Parathyroid adenoma (tissue), 2 donors: Measurements from ENCODE around the gene OR4K13.

Experiments used
- H2AFZ ChIP-seq: fragments of 300-600 bp; sonication (generic); one replicate; pipeline ENCODE4 v1.7.0; 2017; ENCODE audit warnings: antibody characterized with exemption, mild to moderate bottlenecking
- H3K27ac ChIP-seq: fragments of 300-600 bp; sonication (generic); one replicate; pipeline ENCODE4 v1.7.0; 2017
- H3K27me3 ChIP-seq: fragments of 300-600 bp; sonication (generic); one replicate; pipeline ENCODE4 v1.7.0; 2017; ENCODE audit warnings: low read length; ENCODE audit not compliant: control insufficient read depth, insufficient read depth
- H3K36me3 ChIP-seq: fragments of 300-600 bp; sonication (generic); one replicate; pipeline ENCODE4 v1.7.0; 2017; ENCODE audit warnings: low read length; ENCODE audit not compliant: control insufficient read depth, insufficient read depth
- H3K4me1 ChIP-seq: fragments of 300-600 bp; sonication (generic); one replicate; pipeline ENCODE4 v1.7.0; 2017; ENCODE audit warnings: control low read depth
- H3K4me2 ChIP-seq: fragments of 300-600 bp; sonication (generic); one replicate; pipeline ENCODE4 v1.7.0; 2017; ENCODE audit warnings: low read length
- H3K4me3 ChIP-seq: fragments of 300-600 bp; sonication (generic); one replicate; pipeline ENCODE4 v1.7.0; 2017; ENCODE audit warnings: low read depth, low read length
- H3K79me2 ChIP-seq: fragments of 300-600 bp; sonication (generic); one replicate; pipeline ENCODE4 v1.7.0; 2017; ENCODE audit warnings: control low read depth
- H3K9ac ChIP-seq: fragments of 300-600 bp; sonication (generic); one replicate; pipeline ENCODE4 v1.7.0; 2017; ENCODE audit warnings: mild to moderate bottlenecking
- H3K9me3 ChIP-seq: fragments of 300-600 bp; sonication (generic); one replicate; pipeline ENCODE4 v1.7.0; 2017; ENCODE audit warnings: low read length; ENCODE audit not compliant: control insufficient read depth
- CTCF ChIP-seq: fragments of 300-600 bp; sonication (generic); IDR thresholded peaks from one replicate; pipeline ENCODE4 v1.7.0; 2017; ENCODE audit warnings: antibody characterized with exemption, mild to moderate bottlenecking
- donor health status: primary hyperparathyroidism.

OR4K13 gene

GRCh38 chr14:20031058-20031457 is 4.8 kb downstream of the OR4K13 start:
- H2AFZ ChIP-seq = no peak overlapping the region
- H3K27ac ChIP-seq = no peak overlapping the region
- H3K4me1 ChIP-seq = no peaks in the 10 kb centered on the region
- H3K27me3 ChIP-seq = no peaks in the 10 kb centered on the region
- H3K9ac ChIP-seq = no peak overlapping the region
- H3K4me2 ChIP-seq = no peak overlapping the region
- H3K79me2 ChIP-seq = no peaks in the 10 kb centered on the region
- H3K9me3 ChIP-seq = no peaks in the 10 kb centered on the region
- no peak overlapping the region for H3K4me3 ChIP-seq
- no peak for TF ChIP-seq CTCF
- H3K36me3 ChIP-seq = no peaks in the 10 kb centered on the region

GRCh38 chr14:20019257-20019865 is 16.5 kb downstream of the OR4K13 start, which contains the start of gene OR4K14:
OR4K14 (minus strand) TSS chr14:20019307; CDS start chr14:20015193, 4,114 bp downstream.
- no peaks in the 10 kb centered on the region for H3K4me1 ChIP-seq
- no peak within 1 kb of the TSS for H3K4me3 ChIP-seq
- H2AFZ ChIP-seq = no peak within 1 kb of the TSS
- no peaks in the 10 kb centered on the region for H3K79me2 ChIP-seq
- no peak within 1 kb of the TSS for H3K4me2 ChIP-seq
- no peak for TF ChIP-seq CTCF
- H3K27me3 ChIP-seq = no peaks in the 10 kb centered on the region
- no peak within 1 kb of the TSS for H3K27ac ChIP-seq
- no peaks in the 10 kb centered on the region for H3K9me3 ChIP-seq
- no peaks in the 10 kb centered on the region for H3K36me3 ChIP-seq
- H3K9ac ChIP-seq = no peak within 1 kb of the TSS

- TF ChIP-seq CTCF = no peak
- Histone ChIP-seq H3K4me1 (no peaks in the 10 kb centered on the region), H3K27ac (no peak overlapping the region), H3K27me3 (no peaks in the 10 kb centered on the region), H3K9me3 (no peaks in the 10 kb centered on the region), H2AFZ (no peak overlapping the region), H3K4me2 (no peak overlapping the region), H3K36me3 (no peaks in the 10 kb centered on the region), H3K4me3 (no peak overlapping the region), H3K79me2 (no peaks in the 10 kb centered on the region), H3K9ac (no peak overlapping the region)
Measured at GRCh38 chr14:20008156-20008555, 27.7 kb downstream of the OR4K13 start.

- H3K79me2 ChIP-seq = no peaks in the 10 kb centered on the region
- no peaks in the 10 kb centered on the region for H3K27me3 ChIP-seq
- H2AFZ ChIP-seq = no peak overlapping the region
- H3K36me3 ChIP-seq = no peaks in the 10 kb centered on the region
- no peak overlapping the region for H3K9ac ChIP-seq
- H3K4me1 ChIP-seq = no peaks in the 10 kb centered on the region
- no peak overlapping the region for H3K4me2 ChIP-seq
- no peaks in the 10 kb centered on the region for H3K9me3 ChIP-seq
- TF ChIP-seq CTCF = no peak
- no peak overlapping the region for H3K27ac ChIP-seq
- no peak overlapping the region for H3K4me3 ChIP-seq
Measured at GRCh38 chr14:20002319-20002718, 33.5 kb downstream of the OR4K13 start.

GRCh38 chr14:20001863-20002262 is 34.0 kb downstream of the OR4K13 start, which contains the start of gene OR4Q2:
OR4Q2 (plus strand) TSS chr14:20002163.
- Histone ChIP-seq H3K27me3 (no peaks in the 10 kb centered on the region), H2AFZ (no peak within 1 kb of the TSS)
- TF ChIP-seq CTCF = no peak

More at GRCh38 chr14:20001863-20002262, 34.0 kb downstream of the OR4K13 start, which contains the start of gene OR4Q2:
- Histone ChIP-seq H3K36me3 (no peaks in the 10 kb centered on the region), H3K4me2 (no peak within 1 kb of the TSS), H3K79me2 (no peaks in the 10 kb centered on the region), H3K4me3 (no peak within 1 kb of the TSS), H3K9me3 (no peaks in the 10 kb centered on the region), H3K27ac (no peak within 1 kb of the TSS), H3K9ac (no peak within 1 kb of the TSS), H3K4me1 (no peaks in the 10 kb centered on the region)
